ENCODE results near the gene ADAMTSL1. TPM values are rescaled to one million over a fixed set of nuclear protein-coding genes. Genes with fewer than 3 reads are reported as not detected.

Gene ADAMTSL1
- total and polyA plus RNA-seq, 9 donors: 1.2 to 20.0 (median 6.1) TPM

- DNase-seq: no peak
- Histone ChIP-seq H3K27ac (no peak overlapping the region), H3K27me3 (no peaks in the 10 kb centered on the region), H3K4me1 (ENCODE audit: insufficient read depth) (no peaks in the 10 kb centered on the region), H3K4me3 (no peak overlapping the region), H3K36me3 (no peaks in the 10 kb centered on the region), H3K9me3 (no peaks in the 10 kb centered on the region)
- intact Hi-C loops (cut with DNase I): no loop called here
- TF ChIP-seq EP300 (IDR thresholded peaks at IDR 0.05) (no peak), POLR2A (IDR thresholded peaks at IDR 0.05) (no peak), CTCF (IDR thresholded peaks at IDR 0.05) (no peak)
- 70 to 91% (median 89%) methylated on average over 10 of the region's 10 CpGs for WGBS, 3 donors
These were observed 296.4 kb downstream of the ADAMTSL1 start for GRCh38 chr9:18770131-18770908.

- Histone ChIP-seq H3K27me3 (no peaks in the 10 kb centered on the region), H3K36me3 (no peaks in the 10 kb centered on the region), H3K4me3 (no peak overlapping the region), H3K9me3 (no peaks in the 10 kb centered on the region), H3K27ac (no peak overlapping the region), H3K4me1 (ENCODE audit: insufficient read depth) (no peaks in the 10 kb centered on the region)
- WGBS, 3 donors: 28 to 48% (median 46%) methylated on average over 2 of the region's 2 CpGs
- intact Hi-C loops (cut with DNase I): no loop called here
- no peak for DNase-seq
- TF ChIP-seq EP300 (IDR thresholded peaks at IDR 0.05) (no peak), CTCF (IDR thresholded peaks at IDR 0.05) (no peak), POLR2A (IDR thresholded peaks at IDR 0.05) (no peak)
These were observed 297.1 kb downstream of the ADAMTSL1 start for GRCh38 chr9:18771011-18771410.

- no peak for TF ChIP-seq EP300 (IDR thresholded peaks at IDR 0.05)
- TF ChIP-seq POLR2A (IDR thresholded peaks at IDR 0.05): no peak
- no peak for TF ChIP-seq CTCF (IDR thresholded peaks at IDR 0.05)
- Histone ChIP-seq H3K4me1 (ENCODE audit: insufficient read depth) (no peaks in the 10 kb centered on the region), H3K9me3 (no peaks in the 10 kb centered on the region), H3K27me3 (no peaks in the 10 kb centered on the region), H3K27ac (no peak overlapping the region), H3K4me3 (no peak overlapping the region), H3K36me3 (no peaks in the 10 kb centered on the region)
- intact Hi-C loops (cut with DNase I): no loop called here
- DNase-seq: no peak
- WGBS, 3 donors: 48 to 56% (median 54%) methylated on average over 4 of the region's 4 CpGs
These were observed 297.8 kb downstream of the ADAMTSL1 start for GRCh38 chr9:18771763-18772162.

GRCh38 chr9:18775241-18775640 lies 301.3 kb downstream of the ADAMTSL1 start:
- no peak overlapping the region for H3K27ac ChIP-seq
- no peaks in the 10 kb centered on the region for H3K36me3 ChIP-seq
- H3K9me3 ChIP-seq: no peaks in the 10 kb centered on the region
- no peaks in the 10 kb centered on the region for H3K4me1 ChIP-seq (ENCODE audit: insufficient read depth)
- intact Hi-C loops (cut with DNase I): no loop called here
- WGBS, 3 donors: 91 to 96% (median 96%) methylated on average over 1 of the region's 1 CpG
- no peak for TF ChIP-seq POLR2A (IDR thresholded peaks at IDR 0.05)
- no peak for TF ChIP-seq EP300 (IDR thresholded peaks at IDR 0.05)
- no peak for TF ChIP-seq CTCF (IDR thresholded peaks at IDR 0.05)
- H3K27me3 ChIP-seq: no peaks in the 10 kb centered on the region
- H3K4me3 ChIP-seq: no peak overlapping the region
- DNase-seq: no peak
